ENCODE data around the gene CDCA4. TPM values are rescaled to one million over a fixed set of nuclear protein-coding genes. Genes with fewer than 3 reads are reported as not detected.
A peak's percentile ranks its signal among the peaks of the same experiment; 100 is the strongest.

The CDCA4 gene
- total and polyA plus RNA-seq, 10 of the 15 experiments (the other 5 are each of a cell fraction or from before 2014, with no cell fraction given) = 10.4 to 64.0 (median 52.1) TPM

- TF ChIP-seq SPI1 (IDR thresholded peaks at IDR 0.05; ENCODE audit: borderline replicate concordance, insufficient read depth, low read depth, low read length) (peak; percentile 91), NBN (IDR thresholded peaks at IDR 0.05) (peak; percentile 56; the same call in 1 of the 2 replicates), MLLT1 (IDR thresholded peaks at IDR 0.05) (0 out of 2 replicates have a peak, but pooled peaks have one; percentile 31), POLR2AphosphoS5 (IDR thresholded peaks at IDR 0.05; ENCODE audit: low read length) (peak; percentile 30; the same call in 1 of the 2 replicates)
Measured at GRCh38 chr14:105063506-105063905, 42.6 kb upstream of the CDCA4 start (continued).

- ChIA-PET POLR2A (interaction anchor here (0.6 to 3.1 kb wide), 9 partner anchors 9 to 1705 kb away, joined by 3 to 16 read pairs (median 4); partner anchors contain the start of gene CDCA4), RAD21 (ENCODE audit: unreplicated experiment) (interaction anchor here (0.8 to 5.3 kb wide), 7 partner anchors 10 to 140 kb away, joined by 3 to 27 read pairs (median 6); partner anchors contain the start of gene CDCA4), SMC1A (ENCODE audit: uncharacterized antibody, unreplicated experiment) (interaction anchor here (0.8 to 7.8 kb wide), 4 partner anchors 12 to 37 kb away, joined by 3 to 47 read pairs (median 14); no protein-coding TSS in a partner anchor), CTCF (interaction anchor here (0.7 to 11.9 kb wide), 6 partner anchors 8 to 251 kb away, joined by 3 to 114 read pairs (median 6); partner anchors contain the start of gene PACS2)
- Histone ChIP-seq H2AFZ (ENCODE audit: control insufficient read depth, low read depth, low read length) (no peak overlapping the region), H3K4me3 (peak overlapping the region; percentile 64), H4K20me1 (ENCODE audit: control insufficient read depth, insufficient read depth) (peaks cover 14% of the 10 kb centered on the region), H3K4me1 (ENCODE audit: control insufficient read depth, insufficient read depth, low read length) (peaks cover 58% of the 10 kb centered on the region), H3K9me3 (replicated peaks; ENCODE audit: control insufficient read depth, insufficient read depth, low read length) (no peaks in the 10 kb centered on the region), H3K9ac (ENCODE audit: control insufficient read depth, insufficient read depth, low read length) (peak overlapping the region; percentile 84), H3K36me3 (ENCODE audit: control insufficient read depth in 2 of 2, insufficient read depth in 2 of 2, low read length in 1 of 2) (peaks cover 1 to 9% of the 10 kb centered on the region in 2 experiments; a peak in 3 of 4 replicates), H3K79me2 (ENCODE audit: control insufficient read depth, insufficient read depth, low read length) (peaks cover 91% of the 10 kb centered on the region), H3K27me3 (replicated peaks in 1 of 2; ENCODE audit: control insufficient read depth in 2 of 2, insufficient read depth in 2 of 2, low read length in 1 of 2) (no peaks in the 10 kb centered on the region), H3K4me2 (ENCODE audit: control insufficient read depth, insufficient read depth) (peak overlapping the region; percentile 100), H3K27ac (ENCODE audit: control insufficient read depth, insufficient read depth) (peak overlapping the region; percentile 93)
- BruUV-seq (replicated peaks) = no TSS peak
- no peak for FAIRE-seq
- no peak for ATAC-seq
- WGBS (ENCODE audit: insufficient coverage, insufficient replicate concordance, low lambda C conversion rate, missing lambda C conversion rate) = 0% methylated on average over 10 of the region's 10 CpGs
- intact Hi-C loops (cut with micrococcal nuclease; ENCODE audit: unreplicated experiment) (loop anchor here (10.0 kb wide), 1 partner anchor 422 kb away; the partner anchor contains the start of gene CRIP1), in situ Hi-C loops (cut with MboI) (no loop called here)
- DNase-seq (ENCODE audit: low read depth, low spot score) = no peak
- no peak for TF ChIP-seq BHLHE40 (IDR thresholded peaks at IDR 0.05; ENCODE audit: borderline replicate concordance in 1 of 2, low read depth in 2 of 2, low read length in 1 of 2)
- TF ChIP-seq IRF4 (IDR thresholded peaks at IDR 0.05; ENCODE audit: low read depth, low read length) = no peak
- no peak for TF ChIP-seq RUNX3 (IDR thresholded peaks at IDR 0.05; ENCODE audit: low read length)
- no peak for TF ChIP-seq CTCF (IDR thresholded peaks at IDR 0.05 in 2 of 3, conservative IDR thresholded peaks at IDR 0.05 in 1 of 3; ENCODE audit: control insufficient read depth in 2 of 3, extremely low read depth in 1 of 3, insufficient read depth in 1 of 3, low read depth in 3 of 3, low read length in 3 of 3)
- TF ChIP-seq PAX5 (IDR thresholded peaks at IDR 0.05; ENCODE audit: borderline replicate concordance, low read depth, low read length) = no peak
- TF ChIP-seq REST (IDR thresholded peaks at IDR 0.05; ENCODE audit: low read depth, low read length) = no peak
- no peak for TF ChIP-seq ZNF217 (IDR thresholded peaks at IDR 0.05)
- no peak for TF ChIP-seq TBL1XR1 (IDR thresholded peaks at IDR 0.05; ENCODE audit: low read depth, low read length)
- no peak for TF ChIP-seq NR2C1 (IDR thresholded peaks at IDR 0.05)
- TF ChIP-seq SUZ12 (IDR thresholded peaks at IDR 0.05; ENCODE audit: unreplicated experiment) = no peak
- no peak for TF ChIP-seq SP1 (IDR thresholded peaks at IDR 0.05; ENCODE audit: low read depth, low read length)
Measured at GRCh38 chr14:105063056-105063455, 42.2 kb upstream of the CDCA4 start.

All from GM12878 (cell line).